Mammary epithelial cell (primary cell): Measurements from ENCODE around the gene CAT.
"Not testable (repeated sequence)": the region's sequence is repeated elsewhere in the genome, so short reads cannot be mapped to it uniquely, and the experiment has no call there.

Experiments
- CTCF ChIP-seq, 2 donors: IDR thresholded peaks in 1 of 2; conservative IDR thresholded peaks in 1 of 2; 2 replicates each; pipeline ENCODE4 v1.5.1; 2011 to 2012; ENCODE audit warnings: inconsistent platforms in 2 of 2, low read length in 2 of 2, mild to moderate bottlenecking in 2 of 2, control low read depth in 1 of 2, low read depth in 1 of 2; ENCODE audit not compliant: insufficient read depth in 1 of 2; ENCODE audit errors: extremely low read depth in 1 of 2
- EZH2 ChIP-seq: IDR thresholded peaks from 2 replicates; pipeline ENCODE4 v1.6.1; 2012; ENCODE audit warnings: low read length, inconsistent platforms, borderline replicate concordance

GRCh38 chr11:34424826-34425225 is 13.9 kb upstream of the CAT start:
- TF ChIP-seq CTCF (conservative IDR thresholded peaks at IDR 0.05 in 1 of 2, IDR thresholded peaks at IDR 0.05 in 1 of 2; ENCODE audit: extremely low read depth in 1 of 2, insufficient read depth in 1 of 2, low read depth in 1 of 2, low read length in 2 of 2); EZH2: not testable (repeated sequence)
